NK-92 (cell line): ENCODE data around the gene UBASH3B.
"Not testable (repeated sequence)": the region's sequence is repeated elsewhere in the genome, so short reads cannot be mapped to it uniquely, and the experiment has no call there.

Source experiments
- DNase-seq: peaks from one replicate; lab custom pipeline; 2025; ENCODE audit not compliant: unreplicated experiment; lab: John Stamatoyannopoulos, UW

Gene UBASH3B

GRCh38 chr11:122730694-122731093, 75.2 kb downstream of the UBASH3B start:
- not testable (repeated sequence) for DNase-seq

- no peak for DNase-seq
These were observed 76.0 kb downstream of the UBASH3B start for GRCh38 chr11:122731500-122731913.

DNA sequence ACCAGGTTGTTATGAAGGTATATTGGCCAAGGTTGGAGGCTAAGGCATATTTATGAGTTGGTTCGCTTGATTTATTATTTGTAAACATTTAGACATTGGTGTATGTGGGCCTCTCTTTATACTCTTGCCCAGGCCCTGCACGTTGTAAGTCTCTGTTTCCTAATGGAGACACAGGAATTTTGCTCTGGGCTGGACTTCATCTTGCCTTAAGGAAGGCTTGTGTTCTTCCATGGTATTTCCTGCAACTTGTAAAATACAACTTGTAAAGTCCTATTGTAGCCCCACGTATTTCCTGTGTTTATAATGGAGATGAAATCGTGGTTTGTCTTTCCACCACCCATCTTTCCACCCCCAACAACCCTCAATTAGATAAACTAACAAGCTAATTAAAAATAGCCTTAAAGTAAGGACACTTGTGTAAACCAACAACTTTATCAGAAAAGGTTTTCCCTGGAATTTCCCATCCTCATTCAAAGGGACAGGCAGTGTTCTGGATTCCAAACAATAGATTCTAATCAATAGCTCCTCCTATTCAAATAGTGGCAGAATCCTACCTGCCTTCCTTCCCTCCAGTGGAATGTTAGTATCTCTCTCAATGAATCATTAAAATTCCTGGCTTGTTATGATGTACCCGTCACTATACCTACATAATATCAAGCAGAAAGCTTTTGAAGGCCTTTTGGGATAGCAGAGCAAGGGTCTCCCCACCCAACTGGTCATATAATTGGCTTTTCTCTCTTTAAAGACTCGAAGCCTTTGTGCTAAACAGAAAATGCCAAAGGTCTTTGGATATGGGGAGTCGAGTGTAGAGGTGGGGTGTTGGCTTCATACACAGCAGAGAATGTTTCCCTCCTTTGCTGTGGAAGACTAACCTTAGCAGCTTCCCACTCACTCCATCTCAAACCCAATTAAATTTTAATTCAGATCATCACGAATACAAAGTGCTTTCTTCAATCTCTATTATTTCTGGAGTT, 77.1 kb downstream of the UBASH3B start:
- no peak for DNase-seq

GRCh38 chr11:122733318-122733717, 77.8 kb downstream of the UBASH3B start:
- DNase-seq, result no peak

DNA sequence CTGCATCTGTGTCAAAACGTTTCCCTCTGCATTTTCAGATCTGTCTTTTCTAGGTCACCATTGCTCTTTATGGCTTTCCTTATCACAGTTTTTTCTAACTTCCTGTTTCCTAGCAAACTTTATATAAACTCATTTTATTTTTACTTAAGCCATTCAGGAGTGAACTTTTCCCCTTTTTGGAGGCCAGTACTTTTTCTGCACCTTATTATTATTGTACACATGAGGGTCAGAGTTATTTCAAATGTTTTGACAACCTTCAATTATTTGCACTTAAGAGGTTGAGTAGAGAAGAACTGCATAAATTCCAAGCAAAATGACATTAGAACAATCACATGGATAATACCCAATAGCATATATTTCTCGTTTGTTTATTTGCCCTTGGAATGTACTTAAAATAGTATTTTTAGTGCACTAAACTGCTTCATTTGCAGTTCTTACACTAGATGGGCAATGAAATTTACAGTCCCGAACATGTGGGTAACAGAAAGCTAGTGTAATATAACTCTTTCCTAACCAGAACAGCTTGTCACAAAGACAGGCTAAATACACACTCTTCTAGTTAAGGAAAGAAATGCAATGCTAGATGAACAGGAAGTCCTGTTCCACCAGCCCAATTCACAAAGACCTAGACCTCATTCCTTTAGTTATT, 79.5 kb downstream of the UBASH3B start:
- DNase-seq, result no peak

- no peak for DNase-seq
These were observed 82.6 kb downstream of the UBASH3B start for GRCh38 chr11:122737951-122738693.

DNA sequence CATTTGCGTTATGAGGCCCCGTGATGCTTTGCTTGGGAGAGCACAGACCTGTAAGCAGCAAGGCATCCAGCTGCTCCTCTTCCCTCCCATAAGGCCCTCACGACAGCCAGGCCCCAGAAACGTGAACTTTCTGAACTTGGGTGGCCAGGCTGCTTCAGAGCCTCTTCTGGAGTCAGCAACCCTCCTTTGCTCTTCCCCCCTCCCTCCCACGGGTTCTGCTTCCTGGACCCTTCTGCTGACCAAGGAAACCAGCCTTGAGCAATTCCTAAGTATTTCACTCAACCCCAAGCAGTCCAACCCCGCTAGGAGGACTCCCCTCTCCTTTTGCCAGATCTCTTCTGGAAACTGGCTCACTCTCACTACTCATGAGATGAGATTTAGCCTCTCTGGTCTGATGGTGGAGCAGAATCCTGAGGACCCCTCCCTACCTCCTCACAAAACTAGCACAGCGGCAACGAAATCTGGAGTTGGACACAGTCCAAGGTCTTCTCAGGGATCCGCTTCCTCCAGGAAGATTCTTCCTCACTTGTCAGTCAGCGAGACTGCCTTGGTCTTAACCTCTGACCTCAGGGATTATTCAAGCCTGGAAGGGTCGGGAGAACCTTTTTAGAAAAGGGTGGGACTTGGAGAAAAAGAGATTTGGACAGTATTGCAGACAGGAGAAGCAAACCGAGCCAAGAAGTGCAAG, 86.2 kb downstream of the UBASH3B start:
- no peak for DNase-seq

GRCh38 chr11:122742301-122743018, 86.9 kb downstream of the UBASH3B start:
- no peak for DNase-seq

DNA sequence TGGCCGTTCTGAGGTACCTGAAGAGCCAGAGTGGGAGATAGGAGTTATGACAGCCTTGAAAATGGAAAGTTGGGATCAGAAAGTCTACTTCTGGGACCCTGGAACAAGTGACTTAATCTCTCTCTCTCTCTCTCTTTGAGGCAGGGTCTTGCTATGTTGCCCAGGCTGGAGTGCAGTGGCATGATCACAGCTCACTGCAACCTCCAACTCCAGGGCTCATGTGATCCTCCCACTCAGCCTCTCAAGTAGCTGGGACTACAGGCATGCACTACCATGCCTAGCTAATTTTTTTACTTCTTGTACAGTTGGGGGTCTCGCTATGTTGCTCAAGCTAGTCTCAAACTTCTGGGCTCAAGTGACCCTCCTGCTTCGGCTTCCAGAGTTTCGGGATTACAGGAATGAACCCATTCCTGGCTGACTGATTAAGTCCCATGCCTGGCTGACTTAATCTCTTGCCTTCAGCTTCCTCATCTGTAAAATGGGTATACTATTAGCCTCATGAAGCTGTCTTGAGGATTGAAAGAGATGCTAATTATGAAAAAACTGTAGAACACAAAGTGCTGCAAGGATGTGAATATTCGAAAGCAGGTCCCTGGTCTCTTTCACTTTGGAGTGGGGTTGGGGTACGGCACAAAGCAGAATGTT, 87.7 kb downstream of the UBASH3B start:
- no peak for DNase-seq

DNA sequence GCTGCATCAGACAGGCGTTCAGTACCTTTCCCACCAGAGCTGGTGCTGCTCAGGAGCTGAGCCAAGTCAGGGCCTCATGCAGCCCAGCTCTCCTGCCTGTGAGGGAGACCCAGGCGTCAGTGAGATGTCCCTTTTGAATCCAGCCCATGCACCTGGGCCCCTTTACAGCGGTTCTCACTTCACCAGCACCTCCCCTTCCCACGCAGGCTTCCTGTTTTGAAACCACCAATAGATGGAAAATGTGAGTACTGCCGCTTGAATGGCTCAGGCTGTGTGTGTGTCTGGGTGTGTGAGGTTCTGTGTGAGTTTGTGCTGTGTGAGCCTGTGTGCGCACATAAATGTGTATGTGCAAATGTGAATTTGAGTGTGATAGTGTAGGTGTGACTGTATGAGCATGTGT, 88.4 kb downstream of the UBASH3B start:
- DNase-seq, result no peak

DNA sequence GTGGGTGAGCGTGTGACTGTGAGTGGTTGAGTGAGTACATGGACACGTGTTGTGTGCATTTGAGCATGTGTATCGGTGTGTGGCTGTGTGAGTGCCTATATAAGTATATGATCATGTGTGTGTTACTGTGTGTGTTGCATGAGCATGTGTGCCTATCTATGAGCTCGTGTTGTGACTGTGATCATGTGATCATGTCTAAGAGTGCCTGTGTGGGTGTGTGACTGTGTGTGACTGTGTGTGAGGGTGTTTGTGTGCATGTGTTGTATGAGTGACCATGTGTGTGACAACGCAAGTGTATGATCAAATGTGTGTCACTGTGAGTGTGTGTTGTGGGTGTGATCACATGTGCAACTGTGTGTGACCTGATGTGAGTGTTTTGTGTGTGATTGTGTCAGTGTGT, 88.8 kb downstream of the UBASH3B start:
- no peak for DNase-seq

GRCh38 chr11:122745111-122745510, 89.6 kb downstream of the UBASH3B start:
- no peak for DNase-seq

GRCh38 chr11:122746050-122746478, 90.5 kb downstream of the UBASH3B start:
- no peak for DNase-seq

- DNase-seq, result no peak
These were observed 91.2 kb downstream of the UBASH3B start for GRCh38 chr11:122746611-122747244.

GRCh38 chr11:122747351-122747781, 91.8 kb downstream of the UBASH3B start:
- DNase-seq, result no peak

GRCh38 chr11:122749005-122749687, 93.6 kb downstream of the UBASH3B start:
- DNase-seq, result no peak

DNA sequence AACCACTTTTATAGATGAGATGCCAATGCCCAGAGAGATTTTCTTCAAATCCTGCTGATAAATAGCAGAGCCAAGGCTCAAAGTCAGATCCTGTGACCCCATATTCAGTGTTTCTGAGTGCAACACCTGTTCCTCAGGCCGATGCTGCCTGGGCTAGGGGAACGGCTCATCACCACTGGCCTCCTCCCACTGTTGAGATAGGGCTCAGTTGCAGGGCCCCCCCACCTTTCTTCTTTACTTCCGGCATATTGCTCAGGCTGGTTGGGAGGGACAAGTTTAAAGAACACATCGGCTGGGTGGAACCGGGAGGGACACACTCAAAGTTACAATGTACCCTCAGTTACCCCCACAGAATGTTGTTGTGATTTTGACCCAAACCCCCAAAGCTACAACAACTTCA, 94.5 kb downstream of the UBASH3B start:
- DNase-seq, result no peak

GRCh38 chr11:122751292-122752070, 96.0 kb downstream of the UBASH3B start:
- no peak for DNase-seq
